H9 (cell line): ENCODE measurements around the gene PTPRF. TPM values are rescaled to one million over a fixed set of nuclear protein-coding genes. Genes with fewer than 3 reads are reported as not detected.

Experiments
- DNase-seq: peaks from one replicate; pipeline ENCODE4 v3.0.0-alpha.2; 2017
- H2AFZ ChIP-seq: one replicate; pipeline ENCODE4 v1.6.1; 2013; ENCODE audit warnings: mild to moderate bottlenecking, low read length, control low read depth, moderate library complexity
- H2AK5ac ChIP-seq: 2 replicates; pipeline ENCODE4 v1.6.1; 2013; ENCODE audit warnings: low read length, control low read depth, mixed read lengths; ENCODE audit not compliant: insufficient read length
- H2BK120ac ChIP-seq: one replicate; pipeline ENCODE4 v1.6.1; 2013; ENCODE audit warnings: low read depth, mild to moderate bottlenecking, low read length, control low read depth, inconsistent platforms; ENCODE audit not compliant: poor library complexity, severe bottlenecking
- H2BK12ac ChIP-seq: 2 replicates; pipeline ENCODE4 v1.6.1; 2013; ENCODE audit warnings: low read length, control low read depth, mixed read lengths, low read depth; ENCODE audit not compliant: insufficient read length
- H2BK15ac ChIP-seq: 2 replicates; pipeline ENCODE4 v1.6.1; 2013; ENCODE audit warnings: low read depth, low read length, control low read depth
- H2BK20ac ChIP-seq: one replicate; pipeline ENCODE4 v1.6.1; 2013; ENCODE audit warnings: low read depth, mild to moderate bottlenecking, low read length, control low read depth, inconsistent platforms; ENCODE audit not compliant: poor library complexity, severe bottlenecking
- H2BK5ac ChIP-seq: 2 replicates; pipeline ENCODE4 v1.6.1; 2013; ENCODE audit warnings: low read length, control low read depth, mixed read lengths; ENCODE audit not compliant: insufficient read length
- H3K14ac ChIP-seq: 2 replicates; pipeline ENCODE4 v1.6.1; 2013; ENCODE audit warnings: low read length, control low read depth; ENCODE audit not compliant: insufficient read depth
- H3K18ac ChIP-seq: 2 replicates; pipeline ENCODE4 v1.6.1; 2013; ENCODE audit warnings: low read depth, mild to moderate bottlenecking, mixed read lengths, low read length, control low read depth; ENCODE audit not compliant: insufficient read length
- H3K23ac ChIP-seq: 2 replicates; pipeline ENCODE4 v1.6.1; 2013; ENCODE audit warnings: low read length, control low read depth, mixed read lengths, low read depth; ENCODE audit not compliant: insufficient read length
- H3K23me2 ChIP-seq: 2 replicates; pipeline ENCODE4 v1.6.1; 2013; ENCODE audit warnings: low read depth, mild to moderate bottlenecking, mixed read lengths, low read length, control low read depth; ENCODE audit not compliant: insufficient read length, poor library complexity, severe bottlenecking
- H3K27ac ChIP-seq: 2 replicates; pipeline ENCODE4 v1.5.1; 2013; ENCODE audit warnings: low read length, control low read depth, mixed read lengths, low read depth; ENCODE audit not compliant: insufficient read length
- H3K27me3 ChIP-seq: 2 replicates; pipeline ENCODE4 v1.6.1; 2013; ENCODE audit warnings: low read length, control low read depth, inconsistent platforms; ENCODE audit not compliant: insufficient read depth
- H3K4ac ChIP-seq: 2 replicates; pipeline ENCODE4 v1.6.1; 2013; ENCODE audit warnings: low read depth, mild to moderate bottlenecking, control low read depth, inconsistent platforms, low read length, moderate library complexity
- H3K4me1 ChIP-seq: 2 replicates; pipeline ENCODE4 v1.6.1; 2013; ENCODE audit warnings: low read length, control low read depth, inconsistent platforms; ENCODE audit not compliant: insufficient read depth
- H3K4me2 ChIP-seq: 2 replicates; pipeline ENCODE4 v1.6.1; 2013; ENCODE audit warnings: low read length, control low read depth, mixed read lengths; ENCODE audit not compliant: insufficient read length, insufficient read depth
- H3K56ac ChIP-seq: 2 replicates; pipeline ENCODE4 v1.6.1; 2013; ENCODE audit warnings: low read depth, mild to moderate bottlenecking, mixed read lengths, low read length, control low read depth; ENCODE audit not compliant: insufficient read length
- H3K79me1 ChIP-seq: 2 replicates; pipeline ENCODE4 v1.6.1; 2013; ENCODE audit warnings: low read depth, mild to moderate bottlenecking, moderate library complexity, low read length, control low read depth, inconsistent platforms; ENCODE audit not compliant: insufficient read depth, poor library complexity, severe bottlenecking
- H3K79me2 ChIP-seq: 2 replicates; pipeline ENCODE4 v1.6.1; 2013; ENCODE audit warnings: low read length, control low read depth, inconsistent platforms; ENCODE audit not compliant: insufficient read depth
- H3K9ac ChIP-seq: 2 replicates; pipeline ENCODE4 v1.6.1; 2013; ENCODE audit warnings: low read length, control low read depth, mixed read lengths; ENCODE audit not compliant: insufficient read length; ENCODE audit errors: extremely low read depth
- H3K9me3 ChIP-seq: one replicate; pipeline ENCODE4 v1.6.1; 2013; ENCODE audit warnings: low read depth, low read length, inconsistent platforms; ENCODE audit not compliant: control insufficient read depth
- H3T11ph ChIP-seq: one replicate; pipeline ENCODE4 v1.6.1; 2013; ENCODE audit warnings: mild to moderate bottlenecking, low read length, control low read depth, inconsistent platforms
- H4K20me1 ChIP-seq: one replicate; pipeline ENCODE4 v1.6.1; 2013; ENCODE audit not compliant: control insufficient read depth, insufficient read length, insufficient read depth
- H4K5ac ChIP-seq: 2 replicates; pipeline ENCODE4 v1.6.1; 2013; ENCODE audit warnings: low read depth, mild to moderate bottlenecking, mixed read lengths, low read length, control low read depth; ENCODE audit not compliant: insufficient read length
- H4K8ac ChIP-seq: replicated peaks from 2 replicates; pipeline ENCODE4 v1.6.1; 2013; ENCODE audit warnings: low read length, control low read depth, mixed read lengths, low read depth; ENCODE audit not compliant: insufficient read length
- H4K91ac ChIP-seq: 2 replicates; pipeline ENCODE4 v1.6.1; 2013; ENCODE audit warnings: low read depth, mild to moderate bottlenecking, moderate library complexity, mixed read lengths, low read length, control low read depth; ENCODE audit not compliant: insufficient read length
- H3K27ac Mint-ChIP-seq, 3 experiments: 2 replicates in 2 of 3; 3 replicates in 1 of 3; pipeline ENCODE4 v1.8.0; 2020 to 2021; ENCODE audit warnings: mixed read lengths in 3 of 3, mild to moderate bottlenecking in 1 of 3, moderate library complexity in 1 of 3
- H3K27me3 Mint-ChIP-seq: 2 replicates; pipeline ENCODE4 v1.8.0; 2021; ENCODE audit warnings: low read depth, mild to moderate bottlenecking, moderate library complexity, mixed read lengths
- H3K36me3 Mint-ChIP-seq, 3 experiments: 2 replicates in 2 of 3; 3 replicates in 1 of 3; pipeline ENCODE4 v1.8.0; 2020 to 2021; ENCODE audit warnings: low read depth in 3 of 3, mixed read lengths in 3 of 3; ENCODE audit not compliant: insufficient read depth in 1 of 3
- H3K4me1 Mint-ChIP-seq, 2 experiments: 2 replicates each; pipeline ENCODE4 v1.8.0; 2020; ENCODE audit warnings: mixed read lengths in 2 of 2
- H3K4me3 Mint-ChIP-seq, 2 experiments: 2 replicates in 1 of 2; 3 replicates in 1 of 2; pipeline ENCODE4 v1.8.0; 2020 to 2021; ENCODE audit warnings: mild to moderate bottlenecking in 2 of 2, mixed read lengths in 2 of 2, moderate library complexity in 1 of 2
- H3K9me3 Mint-ChIP-seq, 2 experiments: 2 replicates in 1 of 2; 3 replicates in 1 of 2; pipeline ENCODE4 v1.8.0; 2020; ENCODE audit warnings: mild to moderate bottlenecking in 2 of 2, mixed read lengths in 2 of 2, moderate library complexity in 1 of 2
- CTCF ChIP-seq: fragments of 200-600 bp; sonication (generic); conservative IDR thresholded peaks from 3 replicates; pipeline ENCODE4 v1.8.0; 2021; ENCODE audit warnings: antibody characterized with exemption, mild to moderate bottlenecking
- WGBS: extraction: QIAGEN DNeasy Blood & Tissue Kit; methylation state at CpG from one replicate; pipeline ENCODE4 v1.1.7; 2013; ENCODE audit warnings: missing lambda C conversion rate, low lambda C conversion rate, mixed read lengths; ENCODE audit not compliant: insufficient read length; ENCODE audit errors: extremely low coverage; 5-methylcytosine and 5-hydroxymethylcytosine counted together
- total RNA-seq: library from RNA; stranded (reverse); gene quantifications from 2 replicates; pipeline ENCODE4 v1.2.1, GENCODE V29; 2021

PTPRF gene
- total RNA-seq, 1 experiment from 2014 or later = 193 TPM

- Histone ChIP-seq H4K5ac (no peak overlapping the region), H3K9me3 (no peaks in the 10 kb centered on the region), H2BK12ac (no peak overlapping the region), H3K4me1 (no peaks in the 10 kb centered on the region), H2AFZ (no peak overlapping the region), H3K23me2 (no peaks in the 10 kb centered on the region), H3K79me2 (no peaks in the 10 kb centered on the region), H4K20me1 (peaks cover 2% of the 10 kb centered on the region), H3K23ac (no peak overlapping the region), H2BK20ac (no peak overlapping the region), H2BK120ac (no peak overlapping the region), H3T11ph (no peak overlapping the region), H3K27ac (no peak overlapping the region), H3K18ac (no peak overlapping the region), H4K91ac (no peak overlapping the region), H3K56ac (no peak overlapping the region), H3K4me2 (no peak overlapping the region), H2BK5ac (no peak overlapping the region), H3K79me1 (no peaks in the 10 kb centered on the region), H4K8ac (no peak overlapping the region), H3K14ac (no peak overlapping the region), H3K27me3 (no peaks in the 10 kb centered on the region), H2AK5ac (no peak overlapping the region), H2BK15ac (no peak overlapping the region), H3K9ac (no peak overlapping the region), H3K4ac (no peak overlapping the region)
- TF ChIP-seq CTCF = no peak
- Mint-ChIP-seq H3K36me3 (peaks cover 23 to 75% (median 74%) of the 10 kb centered on the region in 3 experiments; a peak in 6 of 7 replicates), H3K4me3 (no peak overlapping the region), H3K9me3 (no peaks in the 10 kb centered on the region), H3K27ac (peak overlapping the region in 2 of 3 experiments; percentile 3 to 8; a peak in 2 of 7 replicates), H3K27me3 (no peaks in the 10 kb centered on the region), H3K4me1 (no peaks in the 10 kb centered on the region)
- WGBS = no CpG with 5 or more reads among the region's 5 CpGs
- DNase-seq = no peak
Observed at GRCh38 chr1:43604192-43604591, 73.5 kb downstream of the PTPRF start.
